ENCODE results near the gene HOXA4.

The HOXA4 gene

GRCh38 chr7:27116962-27117886 is 13.3 kb downstream of the HOXA4 start:
- no peak for DNase-seq (ENCODE audit: low read depth)

GRCh38 chr7:27116031-27116961 is 14.3 kb downstream of the HOXA4 start:
- DNase-seq (ENCODE audit: low read depth): no peak

GRCh38 chr7:27115221-27116026 is 15.1 kb downstream of the HOXA4 start:
- DNase-seq (ENCODE audit: low read depth): no peak

GRCh38 chr7:27114881-27115220 is 15.7 kb downstream of the HOXA4 start:
- no peak for DNase-seq (ENCODE audit: low read depth)

GRCh38 chr7:27113991-27114769 is 16.4 kb downstream of the HOXA4 start:
- no peak for DNase-seq (ENCODE audit: low read depth)

- no peak for DNase-seq (ENCODE audit: low read depth)
These were observed 17.3 kb downstream of the HOXA4 start for GRCh38 chr7:27112955-27113949.

GRCh38 chr7:27112361-27112760 is 18.2 kb downstream of the HOXA4 start:
- no peak for DNase-seq (ENCODE audit: low read depth)

GRCh38 chr7:27111751-27112277 is 18.7 kb downstream of the HOXA4 start:
- no peak for DNase-seq (ENCODE audit: low read depth)

GRCh38 chr7:27111042-27111750 is 19.4 kb downstream of the HOXA4 start:
- no peak for DNase-seq (ENCODE audit: low read depth)

GRCh38 chr7:27110186-27111031 is 20.1 kb downstream of the HOXA4 start:
- no peak for DNase-seq (ENCODE audit: low read depth)

GRCh38 chr7:27109466-27110185 is 20.9 kb downstream of the HOXA4 start:
- no peak for DNase-seq (ENCODE audit: low read depth)

GRCh38 chr7:27108390-27109127 is 22.0 kb downstream of the HOXA4 start:
- no peak for DNase-seq (ENCODE audit: low read depth)

- DNase-seq (ENCODE audit: low read depth): no peak
These were observed 22.9 kb downstream of the HOXA4 start for GRCh38 chr7:27107391-27108381.

GRCh38 chr7:27106901-27107240 is 23.7 kb downstream of the HOXA4 start:
- DNase-seq (ENCODE audit: low read depth): no peak

- no peak for DNase-seq (ENCODE audit: low read depth)
These were observed 24.2 kb downstream of the HOXA4 start for GRCh38 chr7:27106181-27106900.
